ENCODE results near the gene PTP4A1.
"Not testable (repeated sequence)": the region's sequence is repeated elsewhere in the genome, so short reads cannot be mapped to it uniquely, and the experiment has no call there.

The PTP4A1 gene
- 0.65 to 6.0 (median 0.86) reads per million in 9 experiments for total RNA-seq

DNA sequence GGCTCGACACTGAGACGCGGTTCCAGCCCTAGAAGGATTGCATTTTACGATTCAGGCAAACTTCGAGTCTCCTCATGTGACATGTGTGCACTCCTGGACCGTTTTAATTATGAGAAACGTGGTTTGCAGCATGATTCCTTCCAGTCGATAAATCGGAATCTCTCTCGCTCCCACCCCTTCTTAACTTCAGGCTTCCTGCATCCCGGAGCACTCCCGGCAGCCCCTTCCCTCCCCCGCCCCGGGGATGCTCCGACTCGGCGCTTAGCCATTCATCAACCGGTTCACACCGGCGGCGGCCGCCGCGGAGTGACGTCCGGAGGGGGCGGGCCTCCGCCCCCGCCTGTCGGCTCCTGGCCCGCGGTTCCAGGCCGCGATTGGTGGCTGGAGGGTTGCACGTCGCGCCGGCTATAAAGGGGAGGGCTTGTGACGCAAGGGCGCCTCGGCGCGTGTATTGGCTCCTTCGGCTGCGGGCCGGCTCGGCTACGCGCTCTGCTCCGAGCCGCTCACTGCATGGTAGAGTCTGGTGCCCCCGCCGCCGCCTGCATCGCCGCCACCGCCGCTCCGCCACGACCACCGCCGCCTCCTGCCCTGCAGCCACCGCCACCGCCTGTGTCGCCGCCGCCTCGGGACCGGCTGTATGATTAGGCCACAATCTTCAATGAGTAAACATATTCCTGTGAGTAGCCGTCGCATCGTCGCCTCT is at the start of gene PTP4A1, which contains the start of gene LOC128125822:
Gene PTP4A1, plus strand, starts transcription at position 437 of the 703 bp plus-strand sequence. CDS start 4,401 bp downstream, outside the sequence.
Gene LOC128125822, plus strand, starts transcription at position 437 of the 703 bp plus-strand sequence.
- H3K27me3 Mint-ChIP-seq: peaks cover 0 to 1% of the 10 kb centered on the region in 2 donors

DNA sequence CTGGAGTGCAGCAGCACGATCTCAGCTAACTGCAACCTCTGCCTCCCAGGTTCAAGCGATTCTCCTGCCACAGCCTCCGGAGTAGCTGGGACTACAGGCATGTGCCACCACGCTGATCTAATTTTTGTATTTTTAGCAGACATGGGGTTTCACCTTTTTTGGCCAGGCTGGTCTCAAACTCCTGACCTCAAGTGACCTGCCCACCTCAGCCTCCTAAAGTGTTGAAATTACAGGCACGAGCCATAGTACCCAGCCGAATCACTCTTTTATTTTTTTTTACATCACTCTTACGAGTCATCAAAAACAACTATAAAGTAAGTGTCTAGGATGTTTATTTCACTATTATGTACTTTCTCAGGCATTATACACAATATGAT is 49.4 kb upstream of the PTP4A1 start:
- not testable (repeated sequence) for H3K36me3 Mint-ChIP-seq (ENCODE audit: insufficient read depth); H3K27me3 Mint-ChIP-seq; ATAC-seq (replicated peaks); H3K9me3 Mint-ChIP-seq; H3K27ac Mint-ChIP-seq; DNase-seq; H3K4me3 Mint-ChIP-seq; H3K4me1 Mint-ChIP-seq (ENCODE audit: low read depth in 2 of 2)

More for the DNA sequence above, at the start of gene PTP4A1, which contains the start of gene LOC128125822:
- peaks cover 10 to 30% of the 10 kb centered on the region in 2 donors for H3K4me1 Mint-ChIP-seq (ENCODE audit: low read depth in 2 of 2)
- peak; percentile 87 for ATAC-seq (replicated peaks)
- DNase-seq: peak; percentile 94
- no peaks in the 10 kb centered on the region for H3K9me3 Mint-ChIP-seq
- peak within 1 kb of the TSS; percentile 95 to 99 for H3K27ac Mint-ChIP-seq
- H3K36me3 Mint-ChIP-seq (ENCODE audit: insufficient read depth): peaks cover 40% of the 10 kb centered on the region
- peak within 1 kb of the TSS; percentile 82 to 91 for H3K4me3 Mint-ChIP-seq

DNA sequence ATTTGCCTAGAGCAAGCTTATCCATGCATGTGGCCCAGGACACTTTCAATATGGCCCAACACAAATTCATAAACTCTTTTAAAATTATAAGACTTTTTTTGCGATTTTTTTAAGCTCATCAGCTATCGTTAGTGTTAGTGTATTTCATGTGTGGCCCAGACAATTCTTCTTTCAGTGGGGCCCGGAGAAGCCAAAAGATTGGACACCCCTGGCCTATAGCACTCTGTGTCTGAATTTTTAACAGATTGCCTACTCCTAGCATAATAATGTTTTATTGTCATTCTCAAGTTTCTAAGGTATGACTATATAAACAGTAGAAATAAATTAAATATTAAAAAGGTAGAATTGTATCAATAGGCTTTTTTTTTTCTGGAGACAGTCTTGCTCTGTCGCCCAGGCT is 48.6 kb upstream of the PTP4A1 start:
- H3K27me3 Mint-ChIP-seq: no peaks in the 10 kb centered on the region

DNA sequence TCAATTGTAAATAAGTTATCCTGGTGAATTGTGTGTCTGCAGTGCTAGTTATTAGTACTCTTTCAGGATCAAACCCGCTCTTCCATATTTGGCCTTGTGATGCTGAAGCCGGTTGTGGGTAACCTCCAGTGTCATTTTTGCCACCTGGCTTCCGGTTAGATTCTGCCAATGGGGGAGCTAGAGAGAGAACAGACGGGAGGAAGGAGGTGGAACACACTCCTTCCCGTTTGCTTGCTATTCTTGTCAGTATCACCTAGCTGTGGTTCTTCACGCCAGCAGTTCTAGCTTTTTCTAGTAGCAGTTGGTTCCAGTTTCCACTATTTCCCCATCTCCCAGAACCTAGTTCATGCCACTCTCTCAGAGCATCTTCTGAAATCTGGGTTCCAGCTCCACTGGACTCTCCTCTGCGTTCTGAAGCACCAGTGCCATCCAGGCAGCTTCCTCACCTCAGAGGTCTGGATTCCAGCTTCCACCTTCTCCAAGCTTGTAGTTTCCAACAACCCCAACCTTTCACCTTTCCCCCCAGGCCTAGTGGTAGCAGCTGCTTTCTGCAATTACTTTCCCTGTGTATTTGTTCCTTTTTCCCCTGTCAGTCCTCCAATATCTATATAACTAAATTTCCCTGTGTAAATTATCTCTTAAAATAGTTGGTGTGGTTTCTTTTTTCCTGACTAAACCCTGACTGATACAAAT is 46.9 kb upstream of the PTP4A1 start:
- no peak for DNase-seq
- Mint-ChIP-seq H3K27me3 (no peaks in the 10 kb centered on the region), H3K9me3 (no peaks in the 10 kb centered on the region), H3K27ac (peak overlapping the region; percentile 2 to 36), H3K4me3 (no peak overlapping the region), H3K4me1 (ENCODE audit: low read depth in 2 of 2) (peaks cover 0 to 9% of the 10 kb centered on the region in 2 donors), H3K36me3 (ENCODE audit: insufficient read depth) (no peaks in the 10 kb centered on the region)
- peak; percentile 48 for ATAC-seq (replicated peaks)

More for the DNA sequence above, 48.6 kb upstream of the PTP4A1 start:
- Mint-ChIP-seq H3K4me3 (no peak overlapping the region), H3K4me1 (ENCODE audit: low read depth in 2 of 2) (peaks cover 0 to 6% of the 10 kb centered on the region in 2 donors), H3K9me3 (no peaks in the 10 kb centered on the region), H3K27ac (no peak overlapping the region), H3K36me3 (ENCODE audit: insufficient read depth) (no peaks in the 10 kb centered on the region)
- no peak for ATAC-seq (replicated peaks)
- DNase-seq: no peak

DNA sequence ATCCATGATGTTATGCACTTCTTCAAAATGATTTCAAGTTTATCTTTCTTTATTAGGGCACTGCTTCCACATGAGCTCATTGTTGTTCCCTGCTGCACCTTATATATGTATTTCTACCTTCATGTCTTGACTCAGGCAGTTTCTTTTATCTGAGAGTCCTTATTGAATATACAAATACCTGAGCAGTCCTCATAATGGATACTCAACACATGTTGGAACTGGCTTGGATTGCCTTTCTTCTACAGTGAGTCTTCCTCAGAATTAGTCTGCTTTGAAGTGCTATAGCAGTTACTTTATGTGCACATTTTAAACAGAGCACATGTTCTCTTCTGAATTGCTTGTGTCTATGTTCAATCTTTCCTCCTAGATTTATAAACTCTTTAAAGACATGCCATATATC is 45.3 kb upstream of the PTP4A1 start:
- Mint-ChIP-seq H3K9me3 (no peaks in the 10 kb centered on the region), H3K4me1 (ENCODE audit: low read depth in 2 of 2) (peaks cover 0 to 9% of the 10 kb centered on the region in 2 donors), H3K4me3 (no peak overlapping the region), H3K36me3 (ENCODE audit: insufficient read depth) (no peaks in the 10 kb centered on the region), H3K27ac (no peak overlapping the region), H3K27me3 (no peaks in the 10 kb centered on the region)
- ATAC-seq (replicated peaks): no peak
- no peak for DNase-seq

DNA sequence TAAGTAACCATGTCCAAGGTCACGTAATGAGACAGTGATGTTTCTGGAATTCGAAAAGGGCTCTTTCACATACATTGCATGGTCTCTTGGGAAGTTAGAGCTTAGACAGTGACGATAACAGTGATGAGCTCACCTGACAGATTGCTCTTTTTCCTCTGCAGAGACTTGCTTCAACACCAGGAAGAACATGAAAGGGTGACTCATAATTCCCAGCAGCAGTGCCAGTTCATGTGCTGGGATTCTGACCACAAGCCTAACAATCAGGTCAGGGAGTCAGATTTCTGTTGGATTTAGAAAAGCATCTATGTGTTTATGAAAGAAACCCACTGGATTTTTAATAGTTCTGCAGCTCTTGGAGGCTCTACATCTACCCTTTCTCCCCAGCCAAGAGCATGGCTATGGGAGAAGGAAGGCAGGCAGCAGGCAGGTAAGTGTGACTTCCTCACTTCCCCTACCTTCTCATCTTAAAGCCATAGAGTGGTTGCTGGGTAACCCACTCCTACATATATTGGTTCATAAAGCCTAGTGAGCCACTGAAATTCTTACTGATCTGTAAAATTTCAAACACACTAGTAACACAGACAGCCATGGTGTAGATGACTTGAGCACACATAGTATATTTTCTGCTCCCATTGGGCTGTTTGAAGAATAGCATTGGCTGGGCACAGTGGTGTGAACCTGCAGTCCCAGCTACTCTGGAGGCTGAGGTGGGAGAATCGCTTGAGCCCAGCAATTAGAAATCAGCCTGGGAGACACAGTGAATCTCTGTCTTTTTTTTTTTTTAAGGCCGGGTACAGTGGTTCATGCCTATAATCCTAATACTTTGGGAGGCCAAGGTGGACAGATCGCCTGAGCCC is 44.4 kb upstream of the PTP4A1 start:
- Mint-ChIP-seq H3K9me3 (no peaks in the 10 kb centered on the region), H3K4me1 (ENCODE audit: low read depth in 2 of 2) (peaks cover 0 to 9% of the 10 kb centered on the region in 2 donors), H3K4me3 (no peak overlapping the region), H3K36me3 (ENCODE audit: insufficient read depth) (no peaks in the 10 kb centered on the region), H3K27me3 (no peaks in the 10 kb centered on the region), H3K27ac (no peak overlapping the region)
- no peak for DNase-seq
- ATAC-seq (replicated peaks): no peak

DNA sequence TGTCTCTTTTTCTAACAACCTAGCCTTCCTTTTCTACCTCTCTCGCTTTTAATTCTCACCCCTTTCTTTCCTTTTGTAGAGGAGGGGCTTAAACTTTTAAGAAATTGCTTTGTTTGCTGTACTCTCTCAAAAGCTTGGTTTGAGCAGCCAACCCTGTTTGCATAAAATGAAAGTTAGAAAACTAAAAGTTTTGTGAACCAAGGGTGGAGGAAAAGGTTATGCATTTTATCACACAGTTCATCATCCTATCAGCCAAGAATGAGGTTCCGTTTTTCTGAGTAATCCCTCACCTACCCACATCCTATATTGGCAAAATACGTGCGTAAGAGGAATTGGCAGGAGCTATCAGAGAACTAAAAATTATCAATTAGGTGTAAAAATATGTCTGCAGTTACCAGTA is 42.8 kb upstream of the PTP4A1 start:
- no peak overlapping the region for H3K4me3 Mint-ChIP-seq

GRCh38 chr6:63530182-63530581 is 42.1 kb upstream of the PTP4A1 start:
- ATAC-seq (replicated peaks) (no peak), DNase-seq (no peak)
- Mint-ChIP-seq H3K4me3 (no peak overlapping the region), H3K4me1 (ENCODE audit: low read depth in 2 of 2) (peaks cover 0 to 8% of the 10 kb centered on the region in 2 donors), H3K9me3 (no peaks in the 10 kb centered on the region), H3K27ac (no peak overlapping the region), H3K36me3 (ENCODE audit: insufficient read depth) (no peaks in the 10 kb centered on the region), H3K27me3 (no peaks in the 10 kb centered on the region)

More for the DNA sequence above, 42.8 kb upstream of the PTP4A1 start:
- no peak for ATAC-seq (replicated peaks)
- peaks cover 0 to 9% of the 10 kb centered on the region in 2 donors for H3K4me1 Mint-ChIP-seq (ENCODE audit: low read depth in 2 of 2)
- H3K27me3 Mint-ChIP-seq: no peaks in the 10 kb centered on the region
- DNase-seq: no peak
- H3K9me3 Mint-ChIP-seq: no peaks in the 10 kb centered on the region
- H3K36me3 Mint-ChIP-seq (ENCODE audit: insufficient read depth): no peaks in the 10 kb centered on the region
- H3K27ac Mint-ChIP-seq: peak overlapping the region in 1 of 2 donors; percentile 12

- Mint-ChIP-seq H3K27ac (no peak overlapping the region), H3K4me1 (ENCODE audit: low read depth in 2 of 2) (peaks cover 0 to 3% of the 10 kb centered on the region in 2 donors), H3K4me3 (no peak overlapping the region), H3K27me3 (no peaks in the 10 kb centered on the region), H3K9me3 (no peaks in the 10 kb centered on the region), H3K36me3 (ENCODE audit: insufficient read depth) (no peaks in the 10 kb centered on the region)
- ATAC-seq (replicated peaks): no peak
- DNase-seq: no peak
Measured at GRCh38 chr6:63530991-63531390, 41.3 kb upstream of the PTP4A1 start.

DNA sequence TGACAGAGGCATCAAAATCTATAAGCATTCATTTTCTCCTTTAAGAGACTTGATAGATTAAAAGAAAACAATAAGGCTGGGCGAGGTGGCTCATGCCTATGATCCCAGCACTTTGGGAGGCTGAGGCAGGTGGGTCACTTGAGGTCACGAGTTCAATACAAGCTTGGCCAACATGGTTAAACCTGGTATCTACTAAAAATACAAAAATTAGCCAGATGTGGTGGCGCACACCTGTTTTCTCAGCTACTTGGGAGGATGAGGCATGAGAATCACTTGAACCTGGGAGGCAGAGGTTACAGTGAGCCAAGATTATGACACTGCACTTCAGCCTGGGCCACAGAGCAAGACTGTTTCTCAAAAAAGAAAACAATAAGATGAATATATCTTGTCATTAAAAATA is 39.3 kb upstream of the PTP4A1 start:
- Mint-ChIP-seq H3K27me3 (no peaks in the 10 kb centered on the region), H3K4me1 (ENCODE audit: low read depth in 2 of 2) (peaks cover 0 to 3% of the 10 kb centered on the region in 2 donors), H3K9me3 (no peaks in the 10 kb centered on the region), H3K36me3 (ENCODE audit: insufficient read depth) (no peaks in the 10 kb centered on the region), H3K4me3 (no peak overlapping the region), H3K27ac (no peak overlapping the region)
- no peak for ATAC-seq (replicated peaks)
- no peak for DNase-seq

DNA sequence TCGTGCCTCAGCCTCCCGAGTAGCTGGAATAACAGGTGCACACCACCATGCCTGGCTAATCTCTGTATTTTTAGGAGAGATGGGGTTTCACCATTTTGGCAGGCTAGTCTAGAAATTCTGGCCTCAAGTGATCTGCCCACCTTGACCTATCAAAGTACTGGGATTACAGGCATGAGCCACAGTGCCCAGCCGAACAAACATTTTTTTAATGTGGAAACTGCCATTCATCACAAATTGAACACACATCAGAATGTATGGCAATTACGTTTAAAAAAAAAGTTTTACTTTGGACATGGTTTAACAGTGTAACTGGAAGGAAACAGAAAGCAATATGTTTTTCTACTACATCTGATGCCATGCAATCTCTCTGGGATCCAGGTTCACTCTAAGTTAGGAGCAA is 38.3 kb upstream of the PTP4A1 start:
- Mint-ChIP-seq H3K9me3 (no peaks in the 10 kb centered on the region), H3K36me3 (ENCODE audit: insufficient read depth) (no peaks in the 10 kb centered on the region), H3K27ac (no peak overlapping the region), H3K27me3 (no peaks in the 10 kb centered on the region), H3K4me3 (no peak overlapping the region), H3K4me1 (ENCODE audit: low read depth in 2 of 2) (peaks cover 0 to 3% of the 10 kb centered on the region in 2 donors)
- ATAC-seq (replicated peaks) (no peak), DNase-seq (no peak)

- Mint-ChIP-seq H3K4me1 (ENCODE audit: low read depth in 2 of 2) (no peaks in the 10 kb centered on the region), H3K27ac (no peak overlapping the region), H3K9me3 (no peaks in the 10 kb centered on the region), H3K36me3 (ENCODE audit: insufficient read depth) (no peaks in the 10 kb centered on the region), H3K4me3 (no peak overlapping the region), H3K27me3 (peaks cover 2 to 27% of the 10 kb centered on the region in 2 donors)
- no peak for DNase-seq
- no peak for ATAC-seq (replicated peaks)
Measured at GRCh38 chr6:63537201-63537958, 34.9 kb upstream of the PTP4A1 start.

GRCh38 chr6:63537959-63538300 is 34.4 kb upstream of the PTP4A1 start:
- Mint-ChIP-seq H3K27ac (no peak overlapping the region), H3K27me3 (peaks cover 8 to 32% of the 10 kb centered on the region in 2 donors), H3K36me3 (ENCODE audit: insufficient read depth) (no peaks in the 10 kb centered on the region), H3K9me3 (no peaks in the 10 kb centered on the region), H3K4me1 (ENCODE audit: low read depth in 2 of 2) (no peaks in the 10 kb centered on the region), H3K4me3 (no peak overlapping the region)
- no peak for DNase-seq
- ATAC-seq (replicated peaks): no peak
